TTC549 (cell line): ENCODE measurements around the gene PDE2A.

Experiments
- FAIRE-seq: peaks from 2 replicates; lab custom pipeline; 2012; peaks lifted over from hg19 to GRCh38; lab: Jason Lieb, UNC

PDE2A gene

DNA sequence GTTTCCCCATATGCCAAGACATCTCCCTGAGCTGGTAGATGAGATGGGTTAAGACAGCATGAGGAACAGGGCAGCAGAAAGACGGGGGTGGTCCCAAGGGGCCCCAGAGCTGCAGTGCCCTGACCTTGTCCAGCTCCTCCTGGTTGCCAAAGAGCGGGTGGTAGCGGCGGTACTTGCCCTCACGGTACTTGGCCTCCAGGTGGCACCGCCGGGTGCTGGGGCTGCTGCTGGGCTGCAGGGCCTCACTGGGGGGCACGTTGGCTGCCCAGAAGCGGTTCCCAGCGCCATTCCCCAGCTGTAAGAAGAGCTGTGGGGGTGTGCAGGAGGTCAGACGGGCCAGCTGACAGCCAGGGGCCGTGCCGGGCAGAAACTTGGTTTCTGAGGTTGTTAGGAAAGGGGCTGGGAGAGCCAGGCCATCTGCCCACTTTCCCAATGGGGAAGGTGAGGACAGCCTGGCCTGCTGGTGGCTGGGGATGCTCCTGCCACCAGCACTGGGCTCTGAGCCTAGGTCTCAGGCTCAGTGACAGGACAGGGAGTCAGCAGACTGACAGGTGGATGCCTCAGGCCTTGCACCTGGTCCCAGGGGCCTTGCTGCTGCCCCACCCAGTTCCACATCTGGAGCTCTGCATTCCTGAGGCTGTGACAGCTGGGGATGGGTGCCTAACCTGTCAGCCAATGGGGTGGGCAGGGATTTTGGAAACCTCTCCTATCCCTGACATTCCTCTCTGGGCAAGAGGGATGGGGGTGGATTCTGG, 30.0 kb upstream of the PDE2A start:
- FAIRE-seq = no peak

GRCh38 chr11:72703267-72704008, 29.2 kb upstream of the PDE2A start:
- no peak for FAIRE-seq

DNA sequence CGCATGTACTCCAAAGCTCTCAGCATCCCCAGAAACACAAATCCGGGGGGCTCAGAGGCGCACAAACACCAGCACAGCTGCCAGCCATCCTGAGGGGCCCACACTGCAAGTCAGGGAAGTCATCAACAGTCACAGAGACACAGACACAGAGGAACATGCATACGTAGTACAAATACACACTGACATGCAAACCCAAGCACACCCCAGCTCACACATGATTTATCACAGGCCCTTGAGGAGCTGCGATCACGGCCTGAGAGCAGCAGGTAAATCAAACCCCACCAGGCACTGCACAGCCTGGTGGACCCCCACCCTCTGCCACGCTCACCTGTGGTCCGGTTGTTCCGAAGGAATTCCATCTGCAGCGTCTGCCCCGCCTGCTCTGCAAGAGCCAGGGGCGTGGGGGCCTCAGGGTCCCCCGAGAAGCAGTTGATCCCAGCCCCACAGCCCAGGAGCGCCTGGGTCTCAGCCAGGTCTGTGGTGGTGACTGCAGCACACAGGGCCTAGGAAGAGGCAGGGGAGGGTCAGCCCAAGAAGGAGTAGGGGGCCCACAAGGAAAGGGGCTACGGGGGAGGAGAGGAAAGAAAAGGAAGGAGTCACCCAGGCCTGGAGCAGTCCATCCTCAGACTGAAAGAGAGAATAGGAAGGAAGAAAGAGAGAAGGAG, 28.5 kb upstream of the PDE2A start:
- no peak for FAIRE-seq

GRCh38 chr11:72702096-72702495, 27.9 kb upstream of the PDE2A start:
- FAIRE-seq = no peak

GRCh38 chr11:72701466-72701865, 27.2 kb upstream of the PDE2A start:
- no peak for FAIRE-seq

DNA sequence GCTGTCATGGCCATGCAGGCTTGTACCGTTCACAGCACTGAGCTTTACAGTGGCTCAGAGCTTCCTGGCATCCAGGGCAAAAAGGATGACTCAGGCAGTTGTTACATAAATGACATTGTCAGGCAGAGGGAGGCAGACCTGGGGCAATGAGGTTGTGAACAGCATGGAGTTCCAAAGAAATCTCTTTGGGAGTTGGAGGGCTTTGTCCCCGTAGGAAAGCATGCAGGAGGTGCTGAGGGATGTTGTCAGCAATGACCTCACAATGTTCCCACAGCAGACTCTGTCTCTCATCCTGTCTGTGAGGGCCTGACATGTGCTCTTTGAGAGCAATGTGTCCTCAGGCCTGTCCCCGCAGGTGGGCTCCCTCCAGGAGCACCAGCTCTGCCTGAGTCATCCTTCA, 25.9 kb upstream of the PDE2A start:
- no peak for FAIRE-seq

DNA sequence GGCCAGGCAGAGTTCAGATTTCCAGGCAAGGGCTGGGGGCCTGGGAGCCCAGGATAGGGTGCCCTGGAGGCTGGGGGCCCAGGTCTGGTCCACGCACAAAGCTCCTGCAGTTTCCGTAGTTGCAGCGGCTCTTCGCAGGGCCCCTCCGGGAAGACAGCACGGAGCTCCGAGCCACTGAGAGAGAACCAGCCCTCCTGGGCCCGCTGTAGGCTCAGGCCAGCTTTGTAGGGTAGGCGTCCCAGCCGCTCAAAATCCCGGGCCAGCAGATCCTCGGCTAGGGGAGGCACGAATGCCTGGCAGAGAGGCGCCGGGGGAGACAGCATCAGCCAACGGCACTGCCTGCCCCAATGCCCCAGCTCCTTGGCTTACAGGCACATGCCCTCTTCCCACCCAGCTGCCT, 23.6 kb upstream of the PDE2A start:
- FAIRE-seq = no peak

DNA sequence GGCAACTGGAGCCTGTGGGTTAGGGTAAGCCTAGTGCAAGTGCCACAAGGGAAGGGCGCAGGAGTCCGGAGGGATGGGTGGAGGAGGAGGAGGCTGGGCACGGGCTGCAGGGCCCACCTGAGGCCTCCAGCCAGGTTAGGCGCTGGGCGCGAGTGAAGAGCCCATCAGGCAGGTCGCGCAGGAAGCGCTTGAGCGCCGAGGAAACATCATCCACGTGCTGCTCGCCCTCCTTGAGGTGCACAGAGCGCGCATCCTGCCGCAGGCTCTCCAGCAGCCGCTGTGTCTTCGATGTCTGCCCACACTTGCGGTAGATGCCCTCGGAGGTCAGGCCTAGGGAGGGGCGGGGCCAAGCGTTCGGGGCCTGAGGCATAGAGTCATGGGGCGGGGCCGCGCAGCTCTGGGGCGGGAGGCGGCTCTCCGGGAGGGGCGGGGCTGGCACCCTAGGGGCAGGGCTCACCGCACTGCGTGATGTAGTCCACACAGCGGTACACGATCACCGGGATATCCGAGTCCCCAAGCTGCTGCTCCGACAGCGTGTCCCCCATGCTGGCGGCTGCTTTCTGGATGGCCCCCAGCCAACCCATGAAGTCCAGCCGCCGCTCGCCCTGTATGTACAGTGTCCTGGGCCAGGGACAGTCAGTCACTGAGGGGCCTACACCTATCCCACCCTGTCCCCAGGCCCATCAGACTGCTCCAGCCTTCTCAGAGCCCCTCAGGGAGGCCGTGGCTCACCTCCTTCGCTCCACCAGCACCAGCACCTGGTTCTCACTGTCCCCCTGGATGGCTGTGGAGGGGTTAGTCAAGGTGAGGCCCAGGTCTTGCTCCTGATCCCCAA, 22.9 kb upstream of the PDE2A start:
- FAIRE-seq = no peak

- no peak for FAIRE-seq
These were observed 21.1 kb upstream of the PDE2A start for GRCh38 chr11:72695354-72695753.

GRCh38 chr11:72693271-72693968, 19.2 kb upstream of the PDE2A start:
- FAIRE-seq = no peak

GRCh38 chr11:72692498-72693237, 18.4 kb upstream of the PDE2A start:
- FAIRE-seq = no peak

- FAIRE-seq = no peak
These were observed 15.9 kb upstream of the PDE2A start for GRCh38 chr11:72690166-72690565.

DNA sequence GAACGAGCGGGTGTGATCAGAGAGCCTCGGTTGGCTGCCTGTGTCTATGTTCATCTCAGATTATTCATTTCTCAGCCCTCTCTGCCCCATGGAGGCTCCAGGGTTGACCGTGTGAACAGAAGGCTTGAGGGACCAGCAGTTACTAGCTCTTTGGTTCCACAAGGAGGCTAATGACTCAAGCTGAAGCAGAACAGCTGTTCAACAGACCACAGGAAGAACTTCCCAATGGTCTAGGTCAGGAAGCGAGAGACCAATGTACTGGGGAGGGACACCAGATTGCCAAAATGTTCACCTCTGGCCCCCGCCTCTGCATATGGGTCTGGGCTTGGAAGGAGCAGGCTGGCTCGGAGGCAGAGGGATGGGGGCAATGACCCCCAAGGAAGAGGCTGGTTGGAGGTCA, 14.7 kb upstream of the PDE2A start:
- FAIRE-seq = no peak

DNA sequence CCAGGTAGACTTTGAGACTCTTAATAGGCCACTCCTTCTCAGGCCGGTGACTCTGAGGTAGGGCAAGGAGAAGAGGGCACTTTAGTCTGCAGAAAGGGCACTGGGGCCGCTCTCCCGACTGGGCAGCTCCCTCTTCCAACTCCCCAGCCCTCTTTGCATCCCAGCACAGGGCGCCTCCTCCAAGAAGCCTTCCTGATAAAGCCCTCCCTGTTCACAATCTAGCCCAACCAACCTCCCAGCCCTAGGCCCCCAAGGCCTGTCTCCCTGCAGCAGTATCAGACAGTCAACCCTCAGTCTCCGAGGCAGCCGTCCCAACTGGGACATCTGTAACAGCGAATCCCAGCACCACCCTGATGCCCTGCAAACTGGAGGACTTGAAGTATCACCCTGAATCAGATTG, 14.3 kb upstream of the PDE2A start:
- FAIRE-seq = no peak

- FAIRE-seq = no peak
These were observed 13.1 kb upstream of the PDE2A start for GRCh38 chr11:72687326-72687725.

GRCh38 chr11:72686639-72687220, 12.5 kb upstream of the PDE2A start:
- FAIRE-seq = no peak

DNA sequence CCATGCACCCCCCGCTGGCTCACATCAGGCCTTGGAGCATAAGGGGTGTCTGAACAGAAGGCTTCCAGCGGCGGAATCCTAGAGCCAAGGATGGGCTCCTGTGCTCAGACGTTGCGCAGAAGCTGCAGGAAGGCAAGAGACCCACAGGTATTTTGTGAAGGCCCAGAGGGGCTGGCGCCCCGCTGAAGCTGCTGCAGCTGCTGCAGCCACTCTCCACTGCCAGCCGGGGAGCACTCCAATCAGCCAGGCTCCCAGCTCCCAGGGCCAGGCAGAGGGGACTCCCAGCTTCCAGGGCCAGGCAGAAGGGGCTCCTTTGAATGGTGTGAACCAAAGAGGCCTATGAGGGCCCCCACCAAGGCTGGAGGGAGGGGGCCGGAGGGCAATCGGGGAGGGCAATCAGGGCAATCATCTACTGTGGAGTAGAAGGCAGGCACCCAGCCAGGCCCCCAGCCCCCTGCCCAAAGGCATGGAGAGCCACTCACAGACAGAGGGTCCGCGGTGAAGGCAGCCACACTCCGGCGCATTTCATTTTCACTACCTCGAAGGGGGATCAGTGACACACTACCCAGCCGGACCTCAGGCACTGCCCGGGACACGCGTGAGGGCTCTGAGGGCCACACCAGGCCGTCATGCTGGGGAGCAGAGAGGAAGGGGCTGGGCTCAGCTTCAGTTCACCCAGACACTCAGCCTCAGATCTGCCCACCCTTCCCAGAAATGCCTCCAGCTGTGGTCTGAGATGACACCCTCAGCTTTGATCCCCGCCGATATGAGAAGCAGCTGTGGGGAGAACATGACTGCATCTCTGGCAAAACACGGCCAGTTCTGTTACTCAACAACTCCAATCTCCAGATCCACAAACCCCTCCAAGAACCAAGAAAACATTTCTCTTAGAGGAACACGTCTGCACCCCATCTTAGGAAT, 11.6 kb upstream of the PDE2A start:
- FAIRE-seq = no peak

- no peak for FAIRE-seq
These were observed 10.2 kb upstream of the PDE2A start for GRCh38 chr11:72684236-72684912.

GRCh38 chr11:72683782-72684200, 9.6 kb upstream of the PDE2A start:
- no peak for FAIRE-seq
